Neural cell (in vitro differentiated cells): ENCODE data around the gene ATP5F1E. TPM values are rescaled to one million over a fixed set of nuclear protein-coding genes. Genes with fewer than 3 reads are reported as not detected.
A peak's percentile ranks its signal among the peaks of the same experiment; 100 is the strongest.

Experiments
- H2AFZ ChIP-seq: fragments of 200-600, 300-800 bp; sonication (generic), shearing (Covaris generic); 2 replicates; pipeline ENCODE4 v1.6.0; 2014; ENCODE audit warnings: low read depth, mild to moderate bottlenecking, antibody characterized with exemption, low read length, moderate library complexity
- H3F3A ChIP-seq: fragments of 200-600 bp; shearing (Covaris generic); 2 replicates; pipeline ENCODE4 v1.6.1; 2016; ENCODE audit warnings: mild to moderate bottlenecking, moderate library complexity, mixed read lengths, antibody characterized with exemption, low read length; ENCODE audit not compliant: insufficient read depth, poor library complexity, severe bottlenecking
- H3K27ac ChIP-seq: fragments of 200-600, 300-800 bp; sonication (generic), shearing (Covaris generic); 2 replicates; pipeline ENCODE4 v1.5.1; 2014; ENCODE audit warnings: mild to moderate bottlenecking, low read length, moderate library complexity
- H3K27me3 ChIP-seq: fragments of 300-800, 200-600 bp; sonication (generic), shearing (Covaris generic); 2 replicates; pipeline ENCODE4 v1.6.0; 2014; ENCODE audit warnings: mild to moderate bottlenecking, low read depth, low read length, moderate library complexity; ENCODE audit not compliant: insufficient read depth
- H3K36me3 ChIP-seq: fragments of 300-800, 200-600 bp; sonication (generic), shearing (Covaris generic); 2 replicates; pipeline ENCODE4 v1.5.1; 2014; ENCODE audit warnings: mild to moderate bottlenecking, antibody characterized with exemption, low read length, moderate library complexity; ENCODE audit not compliant: insufficient read depth
- H3K4me2 ChIP-seq: fragments of 300-800, 200-600 bp; sonication (generic), shearing (Covaris generic); 2 replicates; pipeline ENCODE4 v1.6.0; 2014; ENCODE audit warnings: mild to moderate bottlenecking, low read length
- H3K4me3 ChIP-seq: fragments of 300-800, 200-600 bp; sonication (generic), shearing (Covaris generic); 2 replicates; pipeline ENCODE4 v1.5.1; 2014; ENCODE audit warnings: mild to moderate bottlenecking, low read length, moderate library complexity
- H3K79me2 ChIP-seq: fragments of 200-600 bp; shearing (Covaris generic); replicated peaks from 2 replicates; pipeline ENCODE4 v1.6.0; 2014; ENCODE audit warnings: mild to moderate bottlenecking, low read length, moderate library complexity; ENCODE audit not compliant: insufficient read depth
- H3K9ac ChIP-seq: fragments of 300-800, 200-600 bp; sonication (generic), shearing (Covaris generic); 2 replicates; pipeline ENCODE4 v1.6.1; 2016; ENCODE audit warnings: mild to moderate bottlenecking, low read length, mixed read lengths
- H3K9me2 ChIP-seq: fragments of 200-600 bp; shearing (Covaris generic); 2 replicates; pipeline ENCODE4 v1.6.1; 2016; ENCODE audit warnings: mild to moderate bottlenecking, low read length, mixed read lengths; ENCODE audit not compliant: insufficient read depth
- H3K9me3 ChIP-seq: fragments of 200-600, 300-800 bp; sonication (generic), shearing (Covaris generic); 2 replicates; pipeline ENCODE4 v1.6.1; 2016; ENCODE audit warnings: mild to moderate bottlenecking, mixed run types, low read length, moderate library complexity, mixed read lengths
- H4K20me1 ChIP-seq: fragments of 200-600 bp; shearing (Covaris generic); 2 replicates; pipeline ENCODE4 v1.6.1; 2016; ENCODE audit warnings: mild to moderate bottlenecking, mixed run types; ENCODE audit not compliant: insufficient read depth
- EZH2 ChIP-seq: fragments of 200-600, 300-800 bp; shearing (Covaris generic), sonication (generic); IDR thresholded peaks from 2 replicates; pipeline ENCODE4 v1.6.1; 2014; ENCODE audit warnings: antibody characterized with exemption, low read length, borderline replicate concordance, mild to moderate bottlenecking; ENCODE audit not compliant: insufficient read depth, poor library complexity, severe bottlenecking
- MXI1 ChIP-seq: fragments of 450-650 bp; conservative IDR thresholded peaks from 2 replicates; pipeline ENCODE4 v1.6.1; 2014; ENCODE audit warnings: antibody characterized with exemption, mild to moderate bottlenecking; ENCODE audit not compliant: poor library complexity, severe bottlenecking
- POLR2AphosphoS5 ChIP-seq: IDR thresholded peaks from 2 replicates; pipeline ENCODE4 v1.6.1; 2012
- RAD21 ChIP-seq: fragments of 450-650 bp; conservative IDR thresholded peaks from 2 replicates; pipeline ENCODE4 v1.6.1; 2014; ENCODE audit warnings: antibody characterized with exemption, mild to moderate bottlenecking, moderate library complexity
- REST ChIP-seq: IDR thresholded peaks from 2 replicates; pipeline ENCODE4 v1.6.1; 2012; ENCODE audit warnings: borderline replicate concordance
- SMC3 ChIP-seq: fragments of 450-650 bp; conservative IDR thresholded peaks from 2 replicates; pipeline ENCODE4 v1.6.1; 2014; ENCODE audit warnings: antibody characterized with exemption, mild to moderate bottlenecking, moderate library complexity; ENCODE audit not compliant: poor library complexity
- polyA plus RNA-seq: library from polyadenylated mRNA; depleted of rRNA; stranded (reverse); fragments of >200 nt; gene quantifications from 2 replicates; pipeline ENCODE4 v1.2.3, GENCODE V29; 2014
- TF ChIP-seq, protein P1 (sequence below): fragments of 450-650 bp; IDR thresholded peaks from 2 replicates; pipeline ENCODE4 v1.5.1; 2014; ENCODE audit warnings: antibody characterized with exemption, mild to moderate bottlenecking, moderate library complexity; ENCODE audit not compliant: poor library complexity, severe bottlenecking

ATP5F1E gene
- polyA plus RNA-seq, 1 donor from 2014 or later = 133 TPM

DNA sequence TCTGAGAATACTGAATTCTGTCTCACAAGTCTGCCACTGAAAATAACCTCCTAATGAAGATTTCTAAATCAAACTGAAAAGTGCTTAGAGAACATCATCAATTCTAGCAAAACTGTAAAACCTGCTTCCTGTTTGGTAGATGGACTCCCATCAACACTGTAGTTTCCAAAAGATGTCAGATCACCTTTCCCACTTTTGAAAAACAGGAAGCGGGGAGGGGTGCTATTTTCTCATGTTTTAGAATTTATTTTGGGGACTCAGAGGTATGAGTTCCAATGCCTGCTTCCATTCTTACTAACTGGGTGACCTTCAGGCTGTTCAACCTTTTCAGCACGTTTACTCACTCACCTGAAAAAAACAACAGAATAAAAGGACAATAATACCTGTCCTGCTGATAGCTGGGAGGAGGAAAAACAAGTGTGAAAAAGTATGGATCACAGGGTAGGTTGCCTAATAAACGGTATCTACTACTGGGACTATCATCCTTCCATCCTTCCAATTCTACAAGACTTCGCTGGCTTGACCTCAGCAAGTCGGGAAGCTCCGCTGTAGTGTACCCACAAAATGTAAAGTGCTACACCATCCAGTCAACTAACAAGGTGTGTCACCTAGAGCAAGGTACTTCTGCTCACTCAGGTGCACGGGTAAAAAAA, 1.1 kb downstream of the ATP5F1E start:
- no peaks in the 10 kb centered on the region for H4K20me1 ChIP-seq
- TF ChIP-seq RAD21 = no peak
- no peak for TF ChIP-seq POLR2AphosphoS5
- TF ChIP-seq REST = no peak
- peaks cover 45% of the 10 kb centered on the region for H3K79me2 ChIP-seq
- H3K4me3 ChIP-seq = peak overlapping the region; percentile 84
- H2AFZ ChIP-seq = no peak overlapping the region
- H3K9me2 ChIP-seq = no peaks in the 10 kb centered on the region
- H3K27ac ChIP-seq = peak overlapping the region; percentile 93
- H3K27me3 ChIP-seq = no peaks in the 10 kb centered on the region
- no peaks in the 10 kb centered on the region for H3K9me3 ChIP-seq
- no peaks in the 10 kb centered on the region for H3F3A ChIP-seq
- H3K36me3 ChIP-seq = peaks cover 9% of the 10 kb centered on the region
- H3K9ac ChIP-seq = peak overlapping the region; percentile 90
- H3K4me2 ChIP-seq = peak overlapping the region; percentile 74

DNA sequence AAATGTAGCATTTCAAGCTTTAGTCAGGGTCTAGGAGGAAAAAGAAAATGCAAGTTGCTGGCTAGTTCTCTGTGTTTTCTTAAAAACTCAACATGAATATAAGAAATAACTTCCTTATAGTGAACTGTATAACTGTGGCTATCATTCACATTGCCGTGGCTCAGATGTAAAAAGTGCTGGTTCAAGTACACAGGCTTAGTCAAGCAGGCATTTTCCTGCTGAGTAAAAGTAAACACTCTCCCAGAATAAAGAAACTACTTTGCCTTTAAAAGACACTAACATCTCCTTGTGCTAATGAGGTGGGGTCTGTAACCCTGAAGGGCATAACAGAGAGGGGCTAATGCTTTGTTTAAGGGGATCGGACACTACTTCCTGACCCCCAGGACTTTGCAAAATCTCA, 3.3 kb downstream of the ATP5F1E start:
- peak overlapping the region; percentile 29 for H3K9ac ChIP-seq

More for the DNA sequence above, 3.3 kb downstream of the ATP5F1E start:
- H3K9me2 ChIP-seq = no peaks in the 10 kb centered on the region
- H3K4me3 ChIP-seq = peak overlapping the region; percentile 84
- no peak overlapping the region for H3K27ac ChIP-seq
- H3K4me2 ChIP-seq = peak overlapping the region; percentile 74
- H3K27me3 ChIP-seq = no peaks in the 10 kb centered on the region
- no peaks in the 10 kb centered on the region for H3K9me3 ChIP-seq
- TF ChIP-seq EZH2 (no peak), RAD21 (no peak), SMC3 (no peak), POLR2AphosphoS5 (no peak), REST (no peak), MXI1 (no peak)
- TF ChIP-seq, protein P1, sequence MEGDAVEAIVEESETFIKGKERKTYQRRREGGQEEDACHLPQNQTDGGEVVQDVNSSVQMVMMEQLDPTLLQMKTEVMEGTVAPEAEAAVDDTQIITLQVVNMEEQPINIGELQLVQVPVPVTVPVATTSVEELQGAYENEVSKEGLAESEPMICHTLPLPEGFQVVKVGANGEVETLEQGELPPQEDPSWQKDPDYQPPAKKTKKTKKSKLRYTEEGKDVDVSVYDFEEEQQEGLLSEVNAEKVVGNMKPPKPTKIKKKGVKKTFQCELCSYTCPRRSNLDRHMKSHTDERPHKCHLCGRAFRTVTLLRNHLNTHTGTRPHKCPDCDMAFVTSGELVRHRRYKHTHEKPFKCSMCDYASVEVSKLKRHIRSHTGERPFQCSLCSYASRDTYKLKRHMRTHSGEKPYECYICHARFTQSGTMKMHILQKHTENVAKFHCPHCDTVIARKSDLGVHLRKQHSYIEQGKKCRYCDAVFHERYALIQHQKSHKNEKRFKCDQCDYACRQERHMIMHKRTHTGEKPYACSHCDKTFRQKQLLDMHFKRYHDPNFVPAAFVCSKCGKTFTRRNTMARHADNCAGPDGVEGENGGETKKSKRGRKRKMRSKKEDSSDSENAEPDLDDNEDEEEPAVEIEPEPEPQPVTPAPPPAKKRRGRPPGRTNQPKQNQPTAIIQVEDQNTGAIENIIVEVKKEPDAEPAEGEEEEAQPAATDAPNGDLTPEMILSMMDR = no peak
- peaks cover 45% of the 10 kb centered on the region for H3K79me2 ChIP-seq
- H3F3A ChIP-seq = no peaks in the 10 kb centered on the region
- H3K36me3 ChIP-seq = peaks cover 16% of the 10 kb centered on the region
- no peaks in the 10 kb centered on the region for H4K20me1 ChIP-seq
- no peak overlapping the region for H2AFZ ChIP-seq
